ENCODE measurements around the gene FRAS1. TPM values are rescaled to one million over a fixed set of nuclear protein-coding genes. Genes with fewer than 3 reads are reported as not detected.
"Not testable (repeated sequence)": the region's sequence is repeated elsewhere in the genome, so short reads cannot be mapped to it uniquely, and the experiment has no call there.

The FRAS1 gene
- total RNA-seq, 1 experiment from 2014 or later: 2.2 TPM

- no peak for DNase-seq (ENCODE audit: extremely low read depth, low read depth)
These were observed 471.2 kb downstream of the FRAS1 start for GRCh38 chr4:78528327-78528726.

DNA sequence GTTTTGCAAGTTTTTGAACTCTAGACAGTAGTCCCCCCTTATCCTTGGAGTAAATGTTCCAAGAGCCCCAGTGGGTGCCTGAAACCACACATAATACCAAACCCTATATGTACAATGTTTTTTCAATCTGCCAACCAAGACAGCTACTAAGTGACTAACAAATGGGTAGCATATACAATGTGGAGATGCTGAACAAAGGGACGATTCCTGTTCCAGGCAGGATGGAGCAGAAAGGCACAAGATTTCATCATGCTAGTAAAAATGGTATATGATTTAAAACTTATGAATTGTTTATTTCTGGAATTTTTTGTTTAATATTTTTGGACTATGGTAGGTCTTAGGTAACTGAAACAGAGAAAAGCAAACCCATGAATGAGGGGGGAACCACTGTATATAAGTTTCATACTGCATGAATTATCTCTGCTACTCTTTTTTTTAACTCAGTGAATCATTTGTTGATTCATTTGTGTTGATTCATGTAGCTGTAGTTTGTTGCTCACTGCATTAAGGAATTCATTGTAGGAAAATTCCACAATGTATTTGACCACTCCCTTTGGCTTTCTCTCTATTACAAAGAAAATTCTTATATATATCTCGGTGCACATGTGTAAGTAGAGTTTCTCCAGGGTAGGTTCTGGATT, 472.6 kb downstream of the FRAS1 start:
- DNase-seq (ENCODE audit: extremely low read depth, low read depth): no peak

DNA sequence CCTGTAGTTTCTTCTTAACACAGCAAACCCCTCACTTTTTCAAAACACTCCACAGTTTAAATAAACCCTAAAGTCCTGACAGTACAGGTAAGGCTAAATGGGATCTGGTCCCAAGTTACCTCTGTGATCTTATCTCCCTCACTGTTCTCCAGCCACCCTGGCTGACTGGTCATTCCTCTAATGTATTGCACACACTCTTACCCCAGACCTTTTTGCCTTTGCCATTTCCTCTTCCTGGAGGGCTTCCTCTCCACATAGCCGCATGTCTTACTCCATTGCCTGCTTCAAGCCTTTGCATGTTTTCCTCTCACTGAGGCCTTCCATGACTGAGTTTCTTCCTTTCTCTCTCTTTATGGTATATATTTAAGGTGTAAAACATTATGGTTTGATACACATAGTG, 474.9 kb downstream of the FRAS1 start:
- DNase-seq (ENCODE audit: extremely low read depth, low read depth): no peak

DNA sequence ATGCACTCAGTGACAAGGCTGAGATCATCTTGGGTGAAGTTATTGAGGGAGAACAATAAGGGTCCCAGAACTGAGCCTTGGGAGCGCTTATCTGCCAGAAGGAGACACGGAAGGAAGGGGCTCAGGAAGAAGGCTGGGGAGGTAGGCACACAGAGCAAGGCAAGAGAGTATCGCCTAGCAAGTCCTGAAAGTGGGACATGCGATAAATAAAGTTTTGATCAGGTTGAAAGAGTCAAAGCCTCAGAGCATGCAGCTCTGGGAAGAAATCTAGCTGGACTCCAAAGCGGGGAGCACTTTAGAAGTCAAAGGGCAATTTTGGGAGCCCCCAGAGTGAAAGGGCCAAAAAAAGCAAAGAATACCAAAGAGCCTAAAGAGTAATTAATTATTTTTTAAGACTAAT, 476.7 kb downstream of the FRAS1 start:
- DNase-seq (ENCODE audit: extremely low read depth, low read depth): no peak

DNA sequence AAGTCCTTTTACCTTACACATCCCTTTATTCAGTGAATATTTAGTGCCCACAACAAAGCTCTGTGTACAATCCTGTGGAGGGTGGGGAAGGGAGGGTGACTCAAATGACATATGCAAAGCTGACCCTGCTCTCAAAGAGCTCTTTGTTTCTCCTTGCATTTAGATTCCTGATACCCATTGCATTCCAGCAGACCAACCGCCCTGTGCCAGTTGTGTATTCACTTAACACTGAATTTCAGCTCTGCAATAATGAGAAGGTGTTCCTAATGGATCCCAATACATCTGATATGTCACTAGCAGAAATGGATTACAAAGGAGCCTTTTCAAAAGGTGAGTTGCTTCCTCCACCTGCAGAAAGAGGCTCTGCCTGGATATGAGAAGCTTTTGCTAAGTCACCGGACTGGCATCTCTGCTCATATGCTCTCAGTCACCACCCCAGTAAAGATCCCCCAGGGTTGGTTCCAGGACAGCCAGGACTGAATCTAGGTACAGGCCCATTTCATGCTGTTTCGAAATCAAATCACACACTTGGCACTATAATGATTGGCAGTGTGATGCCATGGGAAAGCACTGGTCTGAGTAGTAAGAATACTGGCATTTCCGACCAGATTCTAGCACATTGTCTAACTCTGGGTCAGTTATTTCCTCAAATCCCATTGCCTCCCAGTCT, 477.3 kb downstream of the FRAS1 start:
- no peak for DNase-seq (ENCODE audit: extremely low read depth, low read depth)

- peak; percentile 60 for DNase-seq (ENCODE audit: extremely low read depth, low read depth)
These were observed 485.2 kb downstream of the FRAS1 start for GRCh38 chr4:78542373-78542772.

GRCh38 chr4:78543424-78544125, 486.5 kb downstream of the FRAS1 start:
- DNase-seq (ENCODE audit: extremely low read depth, low read depth): no peak

DNA sequence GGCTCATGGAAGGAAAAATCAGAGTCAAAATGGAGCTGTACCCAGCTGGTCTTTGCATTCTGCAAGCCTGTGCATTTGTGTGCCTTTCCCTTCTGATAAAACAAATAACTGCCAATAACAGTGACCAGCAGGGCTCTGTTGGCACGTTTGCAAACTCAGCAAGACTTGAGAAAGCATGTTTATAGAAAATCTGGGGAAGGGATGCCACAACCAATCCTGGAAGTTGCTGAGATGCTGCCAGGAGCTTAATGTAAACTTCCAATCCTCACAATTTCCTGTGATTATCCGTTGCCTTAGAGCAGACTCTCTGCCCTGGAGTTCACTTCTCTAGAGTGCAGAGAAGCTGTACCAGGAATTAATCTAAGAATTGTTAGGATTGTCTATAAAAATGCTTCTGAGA, 487.6 kb downstream of the FRAS1 start:
- DNase-seq (ENCODE audit: extremely low read depth, low read depth): no peak

DNA sequence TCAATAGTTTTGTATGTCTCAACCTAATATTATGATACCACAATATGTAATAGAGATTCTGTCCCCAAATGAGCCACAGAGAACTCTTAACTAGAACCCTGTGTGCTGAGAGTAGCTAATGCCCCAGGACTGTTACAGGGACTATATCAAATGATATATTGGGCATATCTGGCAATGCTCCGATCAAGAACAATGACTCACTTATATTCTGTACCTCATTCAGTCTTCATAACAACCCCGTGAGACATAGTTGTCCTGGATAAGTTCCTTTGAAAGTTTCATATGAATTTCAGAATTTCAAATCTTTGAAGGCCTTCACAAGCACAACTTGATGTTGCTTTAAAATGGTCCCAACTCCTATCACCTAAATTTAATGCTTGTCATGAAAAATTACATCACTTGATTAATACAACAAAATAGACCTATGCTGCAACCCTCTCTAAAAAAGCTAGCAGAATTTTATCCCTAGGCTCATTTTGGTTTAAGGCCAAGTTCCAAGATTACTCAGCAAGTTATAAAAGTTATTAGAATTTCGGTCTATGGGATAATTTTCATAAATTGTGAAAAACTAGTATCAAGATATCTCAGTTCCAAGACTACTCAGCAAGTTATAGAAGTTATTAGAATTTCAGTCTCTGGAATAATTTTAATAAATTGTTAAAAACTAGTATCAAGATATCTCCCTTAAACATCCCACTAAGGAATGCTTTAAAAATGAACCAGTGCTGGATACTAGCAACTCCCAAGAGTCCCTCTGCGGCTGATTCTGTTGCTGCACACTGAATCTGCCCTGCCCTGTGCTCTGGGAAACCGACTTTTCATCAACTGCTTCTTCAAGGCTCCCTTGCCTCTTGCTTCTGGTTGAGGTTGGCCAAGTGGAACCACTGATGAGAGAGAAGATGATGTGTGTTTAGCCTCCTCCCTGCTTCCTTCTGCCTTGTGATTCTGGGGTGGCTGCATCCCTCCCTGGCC, 488.4 kb downstream of the FRAS1 start:
- DNase-seq (ENCODE audit: extremely low read depth, low read depth): no peak

- DNase-seq (ENCODE audit: extremely low read depth, low read depth): not testable (repeated sequence)
These were observed 490.8 kb downstream of the FRAS1 start for GRCh38 chr4:78547899-78548298.

DNA sequence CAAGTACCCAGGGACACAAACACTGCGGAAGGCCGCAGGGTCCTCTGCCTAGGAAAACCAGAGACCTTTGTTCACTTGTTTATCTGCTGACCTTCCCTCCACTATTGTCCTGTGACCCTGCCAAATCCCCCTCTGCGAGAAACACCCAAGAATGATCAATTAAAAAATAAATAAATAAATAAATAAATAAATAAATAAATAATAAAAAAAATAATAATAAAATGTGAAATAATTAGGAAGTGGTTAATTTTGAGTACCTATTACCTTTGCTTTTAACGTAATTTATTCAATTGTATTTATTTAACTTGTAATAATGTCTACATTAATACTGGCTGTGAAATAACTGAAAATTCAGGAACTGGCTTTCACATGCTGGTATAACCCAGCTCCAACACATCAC, 491.8 kb downstream of the FRAS1 start:
- DNase-seq (ENCODE audit: extremely low read depth, low read depth): not testable (repeated sequence)

- DNase-seq (ENCODE audit: extremely low read depth, low read depth): no peak
These were observed 494.6 kb downstream of the FRAS1 start, which contains the start of gene ANXA3 for GRCh38 chr4:78551420-78552351. TSS of gene ANXA3 (plus strand) at chr4:78551770. CDS start at chr4:78554474, 2,704 bp downstream.

DNA sequence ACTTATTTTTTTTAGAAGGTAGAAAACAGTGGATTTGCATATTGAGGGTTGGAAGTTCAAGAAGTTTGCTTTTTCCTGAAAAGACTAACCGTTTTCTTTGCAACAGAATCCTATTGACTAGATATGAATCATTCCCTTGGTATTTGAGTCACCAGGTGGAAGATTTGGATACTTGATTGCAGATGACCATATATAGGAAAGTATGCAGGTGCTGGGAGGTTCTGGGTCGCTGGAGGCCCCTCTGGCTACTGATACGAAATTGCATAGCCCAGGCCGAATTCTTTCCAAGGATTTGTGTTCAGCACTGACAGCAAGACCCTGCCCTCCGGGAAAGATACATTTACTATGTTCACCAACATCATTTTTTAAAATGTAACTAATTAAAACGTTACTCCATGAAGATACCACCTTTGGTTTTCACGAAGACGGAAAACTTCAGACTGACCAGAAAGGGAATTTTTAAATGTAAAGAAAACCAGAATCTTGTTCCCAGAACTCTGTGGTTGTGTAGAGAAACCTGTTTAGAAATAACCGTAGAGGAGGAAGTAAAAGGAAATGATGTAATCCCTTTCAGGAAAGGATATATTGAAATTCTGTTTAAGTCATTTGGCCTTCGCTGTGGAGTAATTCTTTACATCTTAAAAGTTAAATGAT, 495.4 kb downstream of the FRAS1 start:
- DNase-seq (ENCODE audit: extremely low read depth, low read depth): no peak

DNA sequence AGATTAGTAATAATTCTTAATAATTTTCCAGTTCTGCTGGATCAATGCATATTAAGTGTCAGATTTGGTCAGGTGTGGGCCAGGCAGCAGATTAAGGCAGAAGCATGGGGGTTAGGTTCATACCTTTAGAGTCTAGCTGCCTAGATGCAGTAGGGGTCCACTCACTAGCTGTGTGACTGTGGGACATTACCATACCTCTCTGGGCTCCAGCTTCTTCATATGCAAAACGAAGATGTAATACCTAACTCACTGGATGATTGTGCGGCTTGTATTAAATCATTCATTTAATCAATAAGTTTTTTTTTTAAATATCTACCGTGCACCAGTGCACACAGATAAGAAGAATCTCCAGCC, 495.9 kb downstream of the FRAS1 start:
- DNase-seq (ENCODE audit: extremely low read depth, low read depth): no peak

DNA sequence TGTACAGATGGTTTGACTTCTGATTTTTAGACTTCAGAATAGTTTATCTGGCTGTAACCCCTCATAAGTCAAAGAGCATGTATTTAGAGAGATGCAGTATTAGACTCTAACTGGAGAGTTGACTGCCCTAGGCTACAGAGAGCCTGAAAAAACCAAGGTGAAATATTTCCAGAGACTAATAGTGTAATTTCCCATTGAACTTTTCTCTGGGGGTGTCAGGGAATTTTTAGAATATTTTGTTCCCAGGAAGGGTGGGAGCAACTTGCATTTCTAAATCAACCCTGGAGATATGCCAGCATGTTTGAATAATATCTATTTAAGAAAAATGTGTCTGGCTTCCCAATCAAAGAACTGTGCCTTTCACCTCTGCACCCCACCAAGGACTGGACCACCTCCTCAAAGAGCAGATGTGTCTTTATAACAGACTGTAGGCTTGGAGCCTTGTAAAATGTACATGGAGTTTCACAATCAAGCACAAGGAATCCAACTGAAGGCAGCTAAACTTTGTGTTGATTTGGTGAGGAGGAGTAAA, 496.5 kb downstream of the FRAS1 start:
- no peak for DNase-seq (ENCODE audit: extremely low read depth, low read depth)

GRCh38 chr4:78556665-78557064, 499.5 kb downstream of the FRAS1 start:
- DNase-seq (ENCODE audit: extremely low read depth, low read depth): no peak

DNA sequence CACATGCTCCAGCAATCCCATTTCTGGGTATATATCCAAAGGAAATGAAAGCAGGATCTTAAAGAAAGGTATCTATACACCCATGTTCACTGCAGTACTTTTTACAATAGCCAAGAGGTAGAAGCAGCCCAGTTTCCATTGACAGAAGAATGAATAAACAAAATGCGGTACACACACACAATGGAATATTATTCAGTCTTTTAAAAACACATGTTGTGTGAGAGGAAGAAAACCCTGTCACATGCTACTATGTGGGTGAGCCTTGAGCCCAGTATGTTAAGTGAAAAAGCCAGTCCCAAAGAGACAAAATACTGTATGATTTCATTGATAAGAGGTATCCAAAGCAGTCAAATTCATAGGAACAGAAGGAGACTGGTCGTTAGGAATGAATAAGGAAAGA, 500.7 kb downstream of the FRAS1 start:
- no peak for DNase-seq (ENCODE audit: extremely low read depth, low read depth)

DNA sequence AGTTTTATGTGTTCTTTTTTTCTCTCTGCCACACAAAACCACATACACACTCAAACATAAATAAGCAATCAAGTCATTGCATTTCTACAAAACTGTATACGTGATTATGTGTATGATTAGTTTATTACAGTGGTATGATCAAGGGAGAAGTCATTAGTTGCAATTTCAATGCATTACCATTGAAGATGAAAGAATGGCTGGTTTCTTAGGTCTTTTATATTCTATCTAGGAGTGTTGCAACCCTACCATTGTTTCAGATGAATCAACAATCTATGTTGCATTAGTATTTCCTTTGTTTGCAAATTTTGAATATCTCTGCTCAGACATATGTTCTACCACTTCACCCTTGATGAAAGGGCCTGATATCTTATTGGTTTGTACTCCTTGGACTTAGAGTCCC, 501.3 kb downstream of the FRAS1 start:
- DNase-seq (ENCODE audit: extremely low read depth, low read depth): no peak

Measured in NCI-H460 (cell line).